A549 (cell line): Measurements from ENCODE around the gene RETREG1.

Source experiments
- CTCF ChIP-seq: fragments of >200 bp; sonication (Bioruptor Twin); formaldehyde crosslinking; IDR thresholded peaks from 3 replicates; pipeline ENCODE4 v1.5.1; 2016
- MAFK ChIP-seq: fragments of 450-650 bp; IDR thresholded peaks from 2 replicates; pipeline ENCODE4 v1.6.1; 2014; ENCODE audit not compliant: partially characterized antibody
- MAX ChIP-seq: IDR thresholded peaks from 2 replicates; pipeline ENCODE4 v1.6.1; 2012

- no peak for TF ChIP-seq CTCF
- TF ChIP-seq MAFK, result no peak
- no peak for TF ChIP-seq MAX
Measured at GRCh38 chr5:16480144-16480543, 136.7 kb downstream of the RETREG1 start.
